ENCODE data around the gene FHOD3. TPM values are rescaled to one million over a fixed set of nuclear protein-coding genes. Genes with fewer than 3 reads are reported as not detected.

The FHOD3 gene
- total and polyA plus RNA-seq, 4 donors: 0.57 to 1.3 (median 1.2) TPM; not detected in 1

DNA sequence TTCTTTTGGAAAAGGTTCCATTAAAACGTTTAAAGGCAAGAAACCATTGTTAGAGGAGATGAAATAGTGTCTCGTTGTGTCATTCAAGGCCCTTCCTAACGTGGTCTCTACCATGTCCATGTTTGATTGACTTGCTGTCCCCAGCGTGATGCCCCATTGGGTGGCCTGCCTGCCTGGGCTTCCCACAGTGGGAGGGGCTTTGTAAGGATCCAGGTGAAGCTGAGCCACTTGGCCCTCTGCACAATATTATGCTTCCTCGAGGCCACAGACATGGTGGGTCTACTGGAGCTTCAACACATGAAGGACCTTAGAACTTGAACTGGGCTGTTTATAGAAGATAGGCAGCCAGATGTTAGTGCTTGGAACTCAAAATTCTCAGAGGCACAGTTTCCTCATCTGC, 235.3 kb downstream of the FHOD3 start:
- Histone ChIP-seq H3K27ac (ENCODE audit: low read depth in 1 of 2, low read length in 2 of 2) (no peak overlapping the region), H3K9me3 (ENCODE audit: control insufficient read depth in 4 of 4, low read length in 3 of 4) (no peaks in the 10 kb centered on the region), H3K27me3 (ENCODE audit: control insufficient read depth in 4 of 4, insufficient read depth in 4 of 4, low read length in 3 of 4) (no peaks in the 10 kb centered on the region), H3K4me1 (ENCODE audit: control insufficient read depth in 4 of 4, insufficient read depth in 4 of 4, low read length in 3 of 4) (no peaks in the 10 kb centered on the region), H3K36me3 (ENCODE audit: control insufficient read depth in 4 of 4, insufficient read depth in 3 of 4, low read depth in 1 of 4, low read length in 3 of 4) (no peaks in the 10 kb centered on the region), H3K9ac (ENCODE audit: low read depth in 1 of 2, low read length in 2 of 2) (no peak overlapping the region), H3K4me3 (ENCODE audit: low read depth in 1 of 3, low read length in 3 of 3) (no peak overlapping the region)
- no peak for DNase-seq (ENCODE audit: low spot score)
- WGBS: 79% methylated on average over 5 of the region's 5 CpGs
- TF ChIP-seq TAF1 (conservative IDR thresholded peaks at IDR 0.05) (no peak), CTCF (IDR thresholded peaks at IDR 0.05; ENCODE audit: low read depth, low read length, missing input control) (no peak), SP1 (IDR thresholded peaks at IDR 0.05) (no peak), JUND (IDR thresholded peaks at IDR 0.05) (no peak), RAD21 (IDR thresholded peaks at IDR 0.05) (no peak), MAX (IDR thresholded peaks at IDR 0.05) (no peak), FOXA1 (IDR thresholded peaks at IDR 0.05) (no peak), YY1 (IDR thresholded peaks at IDR 0.05) (no peak), NR2F2 (IDR thresholded peaks at IDR 0.05) (no peak)
- TF ChIP-seq, protein P1, sequence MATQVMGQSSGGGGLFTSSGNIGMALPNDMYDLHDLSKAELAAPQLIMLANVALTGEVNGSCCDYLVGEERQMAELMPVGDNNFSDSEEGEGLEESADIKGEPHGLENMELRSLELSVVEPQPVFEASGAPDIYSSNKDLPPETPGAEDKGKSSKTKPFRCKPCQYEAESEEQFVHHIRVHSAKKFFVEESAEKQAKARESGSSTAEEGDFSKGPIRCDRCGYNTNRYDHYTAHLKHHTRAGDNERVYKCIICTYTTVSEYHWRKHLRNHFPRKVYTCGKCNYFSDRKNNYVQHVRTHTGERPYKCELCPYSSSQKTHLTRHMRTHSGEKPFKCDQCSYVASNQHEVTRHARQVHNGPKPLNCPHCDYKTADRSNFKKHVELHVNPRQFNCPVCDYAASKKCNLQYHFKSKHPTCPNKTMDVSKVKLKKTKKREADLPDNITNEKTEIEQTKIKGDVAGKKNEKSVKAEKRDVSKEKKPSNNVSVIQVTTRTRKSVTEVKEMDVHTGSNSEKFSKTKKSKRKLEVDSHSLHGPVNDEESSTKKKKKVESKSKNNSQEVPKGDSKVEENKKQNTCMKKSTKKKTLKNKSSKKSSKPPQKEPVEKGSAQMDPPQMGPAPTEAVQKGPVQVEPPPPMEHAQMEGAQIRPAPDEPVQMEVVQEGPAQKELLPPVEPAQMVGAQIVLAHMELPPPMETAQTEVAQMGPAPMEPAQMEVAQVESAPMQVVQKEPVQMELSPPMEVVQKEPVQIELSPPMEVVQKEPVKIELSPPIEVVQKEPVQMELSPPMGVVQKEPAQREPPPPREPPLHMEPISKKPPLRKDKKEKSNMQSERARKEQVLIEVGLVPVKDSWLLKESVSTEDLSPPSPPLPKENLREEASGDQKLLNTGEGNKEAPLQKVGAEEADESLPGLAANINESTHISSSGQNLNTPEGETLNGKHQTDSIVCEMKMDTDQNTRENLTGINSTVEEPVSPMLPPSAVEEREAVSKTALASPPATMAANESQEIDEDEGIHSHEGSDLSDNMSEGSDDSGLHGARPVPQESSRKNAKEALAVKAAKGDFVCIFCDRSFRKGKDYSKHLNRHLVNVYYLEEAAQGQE (IDR thresholded peaks at IDR 0.05): no peak

- no peak overlapping the region for H3K27ac ChIP-seq (ENCODE audit: low read depth in 1 of 2, low read length in 2 of 2)
- TF ChIP-seq YY1 (IDR thresholded peaks at IDR 0.05) (no peak), HNF4G (IDR thresholded peaks at IDR 0.05) (no peak), MAX (IDR thresholded peaks at IDR 0.05) (no peak), SP1 (IDR thresholded peaks at IDR 0.05) (no peak), TAF1 (conservative IDR thresholded peaks at IDR 0.05) (no peak), NR2F2 (IDR thresholded peaks at IDR 0.05) (no peak), ZBTB33 (IDR thresholded peaks at IDR 0.05) (no peak), GABPA (IDR thresholded peaks at IDR 0.05 in 1 of 2, conservative IDR thresholded peaks at IDR 0.05 in 1 of 2) (no peak), RXRA (IDR thresholded peaks at IDR 0.05) (no peak), FOXA2 (IDR thresholded peaks at IDR 0.05) (no peak), FOXA1 (IDR thresholded peaks at IDR 0.05) (no peak)
- TF ChIP-seq, protein P1 (IDR thresholded peaks at IDR 0.05): no peak
- 87% methylated on average over 8 of the region's 8 CpGs for WGBS
- no peaks in the 10 kb centered on the region for H3K4me1 ChIP-seq (ENCODE audit: control insufficient read depth in 4 of 4, insufficient read depth in 4 of 4, low read length in 3 of 4)
- H3K4me3 ChIP-seq (ENCODE audit: low read depth in 1 of 3, low read length in 3 of 3): no peak overlapping the region
- H3K27me3 ChIP-seq (ENCODE audit: control insufficient read depth in 4 of 4, insufficient read depth in 4 of 4, low read length in 3 of 4): no peaks in the 10 kb centered on the region
- no peak overlapping the region for H3K9ac ChIP-seq (ENCODE audit: low read depth in 1 of 2, low read length in 2 of 2)
- H3K36me3 ChIP-seq (ENCODE audit: control insufficient read depth in 4 of 4, insufficient read depth in 3 of 4, low read depth in 1 of 4, low read length in 3 of 4): no peaks in the 10 kb centered on the region
- H3K9me3 ChIP-seq (ENCODE audit: control insufficient read depth in 4 of 4, low read length in 3 of 4): no peaks in the 10 kb centered on the region
- DNase-seq (ENCODE audit: low spot score): no peak
Observed at GRCh38 chr18:36533446-36534153, 236.1 kb downstream of the FHOD3 start.
